Tibial nerve (tissue), 3 donors: ENCODE results near the gene FBXL22.

Source experiments
- POLR2A ChIP-seq, 2 donors: fragments of 450-650 bp; IDR thresholded peaks; one replicate each; pipeline ENCODE4 v1.6.1; 2017; ENCODE audit warnings: antibody characterized with exemption in 2 of 2, mild to moderate bottlenecking in 2 of 2, moderate library complexity in 2 of 2
- TF ChIP-seq, protein P1 (sequence below), 5 experiments: fragments of 200-600 bp in 3 of 5; fragments of 450-650 bp in 2 of 5; sonication (generic) in 3 of 5; IDR thresholded peaks; one replicate each; pipeline ENCODE4 v1.5.1; 2016 to 2019; ENCODE audit warnings: antibody characterized with exemption in 5 of 5, mild to moderate bottlenecking in 3 of 5, moderate library complexity in 2 of 5

DNA sequence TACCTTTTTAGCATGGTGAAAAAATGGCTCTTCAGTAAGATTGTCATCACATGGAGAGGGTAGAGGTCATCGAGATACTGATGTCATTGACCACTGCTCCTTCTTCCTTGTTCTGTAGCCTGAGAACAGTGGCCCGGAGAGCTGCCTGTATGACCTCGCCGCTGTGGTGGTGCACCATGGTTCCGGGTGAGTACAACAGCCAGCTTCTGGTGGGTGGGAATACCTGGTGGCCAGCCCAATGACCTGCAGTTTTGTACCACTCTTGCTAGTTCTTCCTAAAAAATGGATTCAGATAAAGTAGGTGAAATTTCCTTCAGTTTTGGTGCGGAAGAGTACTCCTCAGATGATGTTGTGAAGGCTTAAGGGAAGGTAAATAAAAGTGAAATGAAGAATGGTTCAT is 8.4 kb upstream of the FBXL22 start:
- TF ChIP-seq, protein P1, sequence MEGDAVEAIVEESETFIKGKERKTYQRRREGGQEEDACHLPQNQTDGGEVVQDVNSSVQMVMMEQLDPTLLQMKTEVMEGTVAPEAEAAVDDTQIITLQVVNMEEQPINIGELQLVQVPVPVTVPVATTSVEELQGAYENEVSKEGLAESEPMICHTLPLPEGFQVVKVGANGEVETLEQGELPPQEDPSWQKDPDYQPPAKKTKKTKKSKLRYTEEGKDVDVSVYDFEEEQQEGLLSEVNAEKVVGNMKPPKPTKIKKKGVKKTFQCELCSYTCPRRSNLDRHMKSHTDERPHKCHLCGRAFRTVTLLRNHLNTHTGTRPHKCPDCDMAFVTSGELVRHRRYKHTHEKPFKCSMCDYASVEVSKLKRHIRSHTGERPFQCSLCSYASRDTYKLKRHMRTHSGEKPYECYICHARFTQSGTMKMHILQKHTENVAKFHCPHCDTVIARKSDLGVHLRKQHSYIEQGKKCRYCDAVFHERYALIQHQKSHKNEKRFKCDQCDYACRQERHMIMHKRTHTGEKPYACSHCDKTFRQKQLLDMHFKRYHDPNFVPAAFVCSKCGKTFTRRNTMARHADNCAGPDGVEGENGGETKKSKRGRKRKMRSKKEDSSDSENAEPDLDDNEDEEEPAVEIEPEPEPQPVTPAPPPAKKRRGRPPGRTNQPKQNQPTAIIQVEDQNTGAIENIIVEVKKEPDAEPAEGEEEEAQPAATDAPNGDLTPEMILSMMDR (IDR thresholded peaks at IDR 0.05) = no peak
- TF ChIP-seq POLR2A (IDR thresholded peaks at IDR 0.05) = no peak
